SK-N-SH (cell line): Measurements from ENCODE around the gene SIDT2. TPM values are rescaled to one million over a fixed set of nuclear protein-coding genes. Genes with fewer than 3 reads are reported as not detected.

Source experiments
- CTCF ChIA-PET: fragments of 300-600, 350-600 bp; formaldehyde crosslinking; extraction: SDS; loops from one replicate; lab custom pipeline; 2021; lab: Yijun Ruan, JAX
- POLR2A ChIA-PET: fragments of 350-600 bp; sonication (Branson Sonifier 250); formaldehyde crosslinking; extraction: SDS; loops from one replicate; lab custom pipeline; 2020; ENCODE audit warnings: antibody characterized with exemption, inconsistent platforms; lab: Yijun Ruan, JAX
- DNase-seq: peaks from one replicate; pipeline ENCODE4 v3.0.0; 2012
- H2AFZ ChIP-seq: fragments of 200-600 bp; sonication (generic); 2 replicates; pipeline ENCODE4 v1.8.1; 2016; ENCODE audit warnings: antibody characterized with exemption, mild to moderate bottlenecking, low read depth
- H3F3A ChIP-seq: fragments of 200-600 bp; sonication (generic); replicated peaks from 2 replicates; pipeline ENCODE3; 2016; ENCODE audit warnings: antibody characterized with exemption, mild to moderate bottlenecking; ENCODE audit not compliant: insufficient read depth
- H3K27ac ChIP-seq, 2 experiments: fragments of 200-500 bp in 1 of 2; fragments of 200-600 bp in 1 of 2; sonication (Bioruptor generic) in 1 of 2; sonication (generic), shearing (Covaris generic) in 1 of 2; 2 replicates each; pipeline versions ENCODE4 v1.5.1 to v1.6.1; 2014 to 2016; ENCODE audit warnings: low read depth in 2 of 2, inconsistent platforms in 1 of 2, low read length in 1 of 2, mild to moderate bottlenecking in 1 of 2, mixed read lengths in 1 of 2
- H3K27me3 ChIP-seq: fragments of 200-600 bp; sonication (generic), shearing (Covaris generic); 2 replicates; pipeline ENCODE4 v1.6.1; 2016; ENCODE audit warnings: mixed run types; ENCODE audit not compliant: insufficient read depth
- H3K36me3 ChIP-seq, 2 experiments: fragments of 200-500 bp in 1 of 2; fragments of 200-600 bp in 1 of 2; sonication (Bioruptor generic) in 1 of 2; sonication (generic) in 1 of 2; replicated peaks in 1 of 2; 2 replicates each; pipeline versions ENCODE3 to v1.5.1; 2014 to 2016; ENCODE audit warnings: low read length in 1 of 2, mild to moderate bottlenecking in 1 of 2; ENCODE audit not compliant: insufficient read depth in 2 of 2, control insufficient read depth in 1 of 2
- H3K4me1 ChIP-seq, 2 experiments: fragments of 200-500 bp in 1 of 2; fragments of 200-600 bp in 1 of 2; sonication (Bioruptor generic) in 1 of 2; sonication (generic), shearing (Covaris generic) in 1 of 2; 2 replicates each; pipeline versions ENCODE4 v1.5.1 to v1.6.1; 2014 to 2016; ENCODE audit warnings: low read depth in 1 of 2, low read length in 1 of 2, mixed run types in 1 of 2; ENCODE audit not compliant: insufficient read depth in 2 of 2, control insufficient read depth in 1 of 2
- H3K4me2 ChIP-seq: fragments of 200-600 bp; sonication (generic), shearing (Covaris generic); 2 replicates; pipeline ENCODE4 v1.6.1; 2017; ENCODE audit warnings: mixed run types
- H3K4me3 ChIP-seq, 2 experiments: fragments of 200-500 bp in 1 of 2; fragments of 200-600 bp in 1 of 2; sonication (Bioruptor generic) in 1 of 2; sonication (generic), shearing (Covaris generic) in 1 of 2; 2 replicates each; pipeline versions ENCODE4 v1.5.1 to v1.8.1; 2014 to 2016; ENCODE audit warnings: low read depth in 2 of 2, inconsistent platforms in 1 of 2, low read length in 1 of 2, mild to moderate bottlenecking in 1 of 2, mixed read lengths in 1 of 2, moderate library complexity in 1 of 2
- H3K79me2 ChIP-seq: fragments of 200-600 bp; sonication (generic); 2 replicates; pipeline ENCODE4 v1.8.1; 2017; ENCODE audit warnings: mild to moderate bottlenecking; ENCODE audit not compliant: insufficient read depth
- H3K9ac ChIP-seq: fragments of 200-600 bp; sonication (generic); 2 replicates; pipeline ENCODE4 v1.6.1; 2017; ENCODE audit warnings: mixed run types
- H3K9me2 ChIP-seq: fragments of 200-600 bp; sonication (generic); 2 replicates; pipeline ENCODE4 v1.6.1; 2017; ENCODE audit warnings: mixed run types
- H3K9me3 ChIP-seq: fragments of 200-600 bp; sonication (generic); 2 replicates; pipeline ENCODE4 v1.6.1; 2017; ENCODE audit warnings: mixed run types, mild to moderate bottlenecking, moderate library complexity
- H4K20me1 ChIP-seq: fragments of 200-600 bp; sonication (generic); 2 replicates; pipeline ENCODE4 v1.6.1; 2017; ENCODE audit warnings: mild to moderate bottlenecking, mixed run types; ENCODE audit not compliant: insufficient read depth
- GABPA ChIP-seq: IDR thresholded peaks from 2 replicates; pipeline ENCODE4 v1.4.0; 2012; ENCODE audit warnings: low read depth, mild to moderate bottlenecking
- MEF2A ChIP-seq: IDR thresholded peaks from 2 replicates; pipeline ENCODE4 v1.4.0; 2012; ENCODE audit warnings: low read depth, borderline replicate concordance
- NRF1 ChIP-seq: IDR thresholded peaks from 2 replicates; pipeline ENCODE4 v1.6.1; 2012; ENCODE audit warnings: low read depth, mild to moderate bottlenecking, low read length
- POLR2AphosphoS5 ChIP-seq: IDR thresholded peaks from 2 replicates; pipeline ENCODE4 v1.6.1; 2012; ENCODE audit warnings: low read depth, low read length
- RAD21 ChIP-seq: IDR thresholded peaks from 2 replicates; pipeline ENCODE4 v1.6.1; 2012; ENCODE audit warnings: mild to moderate bottlenecking, low read length
- RCOR1 ChIP-seq: fragments of 150-350 bp; IDR thresholded peaks from 2 replicates; pipeline ENCODE4 v1.6.1; 2017; ENCODE audit warnings: antibody characterized with exemption, low read length
- RFX5 ChIP-seq: IDR thresholded peaks from 2 replicates; pipeline ENCODE4 v1.6.1; 2012; ENCODE audit warnings: mild to moderate bottlenecking, improper control_type of control experiment, low read length
- WGBS: methylation state at CpG from one replicate; pipeline ENCODE4 v1.1.6; 2017; ENCODE audit warnings: low lambda C conversion rate; 5-methylcytosine and 5-hydroxymethylcytosine counted together
- polyA plus RNA-seq, 3 experiments: library from polyadenylated mRNA; depleted of rRNA; stranded (reverse); fragments of >200 nt; gene quantifications; 2 replicates each; pipeline ENCODE4 v1.2.3, GENCODE V29; 2012
- TF ChIP-seq, protein P1 (sequence below): IDR thresholded peaks from 2 replicates; pipeline ENCODE4 v1.4.0; 2012; ENCODE audit warnings: low read depth, borderline replicate concordance

Gene SIDT2
- polyA plus RNA-seq, 1 of the 3 experiments (the other 2 are of a cell fraction): 17.5 TPM

GRCh38 chr11:117171007-117171403 is 7.5 kb upstream of the SIDT2 start (continued):
- TF ChIP-seq, protein P1, sequence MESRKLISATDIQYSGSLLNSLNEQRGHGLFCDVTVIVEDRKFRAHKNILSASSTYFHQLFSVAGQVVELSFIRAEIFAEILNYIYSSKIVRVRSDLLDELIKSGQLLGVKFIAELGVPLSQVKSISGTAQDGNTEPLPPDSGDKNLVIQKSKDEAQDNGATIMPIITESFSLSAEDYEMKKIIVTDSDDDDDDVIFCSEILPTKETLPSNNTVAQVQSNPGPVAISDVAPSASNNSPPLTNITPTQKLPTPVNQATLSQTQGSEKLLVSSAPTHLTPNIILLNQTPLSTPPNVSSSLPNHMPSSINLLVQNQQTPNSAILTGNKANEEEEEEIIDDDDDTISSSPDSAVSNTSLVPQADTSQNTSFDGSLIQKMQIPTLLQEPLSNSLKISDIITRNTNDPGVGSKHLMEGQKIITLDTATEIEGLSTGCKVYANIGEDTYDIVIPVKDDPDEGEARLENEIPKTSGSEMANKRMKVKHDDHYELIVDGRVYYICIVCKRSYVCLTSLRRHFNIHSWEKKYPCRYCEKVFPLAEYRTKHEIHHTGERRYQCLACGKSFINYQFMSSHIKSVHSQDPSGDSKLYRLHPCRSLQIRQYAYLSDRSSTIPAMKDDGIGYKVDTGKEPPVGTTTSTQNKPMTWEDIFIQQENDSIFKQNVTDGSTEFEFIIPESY: no peak
- no peak for TF ChIP-seq MEF2A
- TF ChIP-seq GABPA: no peak
- no peak for TF ChIP-seq RFX5
- no peak for TF ChIP-seq RCOR1

DNA sequence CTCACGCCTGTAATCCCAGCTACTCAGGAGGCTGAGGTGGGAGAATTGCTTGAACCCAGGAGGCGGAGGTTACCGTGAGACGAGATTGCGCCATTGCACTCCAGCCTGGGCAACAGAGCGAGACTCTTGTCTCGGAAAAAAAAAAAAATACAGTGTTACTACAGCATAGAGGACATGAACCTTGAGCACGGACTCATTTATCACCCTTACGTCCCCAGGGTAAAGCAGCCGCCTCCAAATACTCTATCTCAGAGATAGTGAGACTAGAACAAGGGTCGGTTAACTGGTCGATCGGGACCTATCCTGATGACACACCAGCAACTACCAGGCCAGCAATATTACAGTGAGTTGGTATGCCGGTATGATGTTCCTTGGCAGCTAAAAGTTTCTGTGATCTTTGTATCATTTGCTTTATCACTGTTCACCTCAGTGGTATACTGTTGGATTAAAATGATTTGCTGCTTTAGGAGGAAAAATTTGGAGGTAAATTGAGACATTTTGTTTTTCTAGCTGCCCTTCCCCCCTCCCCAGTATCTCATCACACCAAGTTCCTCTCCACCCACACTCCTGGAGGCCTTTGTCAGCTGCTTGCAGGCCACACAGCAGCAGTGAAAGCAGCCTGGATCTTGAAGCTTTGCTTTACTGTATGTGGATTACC is 7.0 kb upstream of the SIDT2 start:
- Histone ChIP-seq H3K27ac (peak overlapping the region in 1 of 2 experiments; percentile 22; a peak in 1 of 4 replicates), H3K9ac (no peak overlapping the region), H3F3A (peaks cover 29% of the 10 kb centered on the region), H4K20me1 (peaks cover 12% of the 10 kb centered on the region), H3K9me3 (no peaks in the 10 kb centered on the region), H3K4me3 (no peak overlapping the region), H3K36me3 (peaks cover 37 to 54% of the 10 kb centered on the region in 2 experiments), H3K27me3 (no peaks in the 10 kb centered on the region), H2AFZ (no peak overlapping the region), H3K79me2 (peaks cover 34% of the 10 kb centered on the region), H3K4me2 (no peak overlapping the region), H3K9me2 (no peaks in the 10 kb centered on the region), H3K4me1 (peaks cover 0 to 10% of the 10 kb centered on the region in 2 experiments; a peak in 2 of 4 replicates)
- TF ChIP-seq POLR2AphosphoS5: no peak
- TF ChIP-seq, protein P1: no peak
- no peak for TF ChIP-seq NRF1
- no peak for TF ChIP-seq RAD21
- ChIA-PET CTCF (interaction anchor here (0.8 to 3.2 kb wide), 6 partner anchors 9 to 55 kb away, joined by 3 to 16 read pairs (median 6); partner anchors contain the start of gene PAFAH1B2), POLR2A (no interaction called here)
- DNase-seq: no peak
- WGBS: 90% methylated on average over 14 of the region's 14 CpGs
